Keratinocyte (primary cell): Measurements from ENCODE around the gene NUDT14.

Experiments used
- CTCF ChIP-seq, 3 experiments: IDR thresholded peaks in 1 of 3; conservative IDR thresholded peaks in 1 of 3; optimal IDR thresholded peaks in 1 of 3; 2 replicates in 2 of 3; 3 replicates in 1 of 3; pipeline versions ENCODE3 to v1.5.1; 2011; ENCODE audit warnings: low read length in 3 of 3, mild to moderate bottlenecking in 3 of 3, moderate library complexity in 2 of 3, control low read depth in 1 of 3, inconsistent platforms in 1 of 3; ENCODE audit not compliant: insufficient read depth in 2 of 3; ENCODE audit errors: extremely low read depth in 1 of 3
- EZH2 ChIP-seq: IDR thresholded peaks from one replicate; pipeline ENCODE4 v1.6.1; 2012; ENCODE audit warnings: inconsistent platforms, mild to moderate bottlenecking, low read length, moderate library complexity

GRCh38 chr14:105223260-105223659 lies 42.1 kb upstream of the NUDT14 start:
- no peak for TF ChIP-seq CTCF (optimal IDR thresholded peaks at IDR 0.05 in 1 of 3, IDR thresholded peaks at IDR 0.05 in 1 of 3, conservative IDR thresholded peaks at IDR 0.05 in 1 of 3; ENCODE audit: extremely low read depth in 1 of 3, insufficient read depth in 2 of 3, low read length in 3 of 3)
- no peak for TF ChIP-seq EZH2
